Medulla oblongata (tissue), 1 donor: ENCODE results near the gene C3orf52.

Experiments
- DNase-seq: peaks from one replicate; pipeline ENCODE4 v3.0.0-alpha.2; 2015; ENCODE audit errors: extremely low spot score

C3orf52 gene

DNA sequence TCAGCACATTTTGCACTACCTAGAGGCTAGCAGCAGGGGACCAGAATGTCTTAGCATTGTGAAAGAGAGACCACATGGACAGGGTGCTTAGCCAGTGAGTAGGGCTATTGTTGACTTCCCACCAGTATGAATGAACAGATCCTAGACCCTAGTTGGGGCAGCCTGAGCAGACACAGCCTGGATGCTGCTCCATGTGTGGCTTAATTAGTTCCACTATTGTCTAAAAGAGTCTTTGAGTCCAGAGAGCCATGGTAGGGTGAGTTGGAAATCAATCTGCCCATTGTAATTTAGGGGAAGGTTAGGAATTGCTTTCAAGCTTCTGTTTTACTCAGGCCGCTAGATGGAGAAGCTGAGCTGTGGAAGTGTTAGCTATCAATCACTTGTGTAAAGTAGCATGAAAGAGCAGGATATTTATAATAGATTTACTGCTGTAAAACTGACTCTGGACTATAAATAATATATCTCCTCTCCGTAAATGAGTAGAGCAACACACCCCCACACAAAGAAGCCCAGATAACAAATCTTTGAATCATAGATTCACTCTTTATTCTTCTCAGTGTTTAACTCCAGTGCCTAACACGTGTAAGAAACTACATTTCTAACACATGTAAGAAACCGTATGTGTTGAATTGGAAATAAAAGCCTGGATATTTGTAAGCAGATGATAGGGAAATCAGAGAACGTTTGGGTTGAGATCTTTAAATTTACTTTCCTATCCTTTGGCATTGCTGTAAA lies 50.9 kb downstream of the C3orf52 start:
- peak; percentile 95 for DNase-seq

DNA sequence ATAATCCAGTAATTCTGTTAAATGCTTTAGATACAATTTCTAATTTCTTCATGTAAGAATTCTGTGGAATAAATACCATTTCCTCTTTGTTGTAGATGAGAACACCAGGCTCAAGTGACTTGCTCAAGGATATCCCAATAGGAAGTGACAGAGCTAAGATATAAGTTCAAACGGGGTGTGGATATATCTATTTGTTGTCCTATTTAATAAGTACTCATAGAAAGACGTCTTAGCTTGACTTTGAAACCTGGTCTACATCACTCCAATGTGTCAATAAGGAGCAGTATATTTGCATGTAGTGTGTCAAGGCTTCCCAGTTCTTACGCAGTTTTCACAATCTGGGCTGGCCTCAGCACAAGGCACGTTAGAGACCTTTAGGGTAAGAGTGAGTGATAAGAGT lies 51.6 kb downstream of the C3orf52 start:
- DNase-seq, result no peak

DNA sequence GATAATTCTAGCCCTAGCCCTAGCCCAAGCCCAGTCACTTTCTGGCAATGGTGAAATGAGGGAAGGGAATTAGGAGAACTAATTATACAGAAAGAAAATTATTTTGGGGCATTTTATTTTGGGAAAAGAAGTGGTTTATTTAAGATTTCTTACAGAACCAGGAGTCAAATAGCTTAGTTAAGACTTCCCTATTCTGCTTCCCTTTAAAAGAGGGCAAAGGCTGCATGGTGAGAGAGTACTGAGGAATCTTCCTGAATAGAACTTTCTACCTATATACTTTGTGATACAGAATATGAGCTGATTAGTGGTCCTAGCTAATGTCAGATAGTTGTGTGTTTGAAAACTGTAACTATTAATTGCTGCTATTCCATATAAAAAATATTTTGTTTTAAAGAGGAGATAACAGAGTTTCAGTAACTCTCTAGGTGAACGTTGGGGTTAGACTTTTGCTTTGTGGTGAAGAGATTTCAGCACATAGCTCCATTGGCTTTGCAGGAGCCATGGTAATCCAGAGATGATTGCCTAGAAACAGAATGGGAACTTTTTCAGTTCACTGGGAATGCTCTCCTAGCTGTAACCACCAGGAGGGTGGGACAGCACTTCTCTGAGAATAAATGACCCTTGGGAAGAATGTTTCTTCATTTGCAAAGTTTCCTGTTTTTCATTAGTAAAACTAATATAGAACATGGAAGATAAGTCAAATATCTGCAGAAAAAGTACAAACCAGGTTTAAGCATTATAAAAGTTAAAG lies 52.2 kb downstream of the C3orf52 start:
- DNase-seq, result peak; percentile 27

DNA sequence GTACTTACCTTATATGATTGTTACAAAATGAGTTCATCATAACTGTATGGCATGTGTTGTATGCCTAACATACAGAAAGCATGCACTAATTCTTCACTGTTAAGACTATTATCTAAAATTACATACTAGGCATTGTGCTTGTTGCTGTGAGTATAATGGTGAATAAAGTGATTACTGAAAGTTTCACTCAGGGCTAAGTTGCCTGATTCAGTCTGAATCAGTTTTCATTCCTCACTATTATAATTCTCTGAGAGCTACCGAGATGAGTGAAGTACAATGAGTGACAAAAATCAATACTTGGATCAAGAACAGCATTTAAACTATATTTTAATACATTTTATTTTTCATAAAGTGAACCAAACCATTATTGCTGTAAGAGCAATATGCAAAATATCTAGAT lies 54.4 kb downstream of the C3orf52 start:
- DNase-seq, result no peak

DNA sequence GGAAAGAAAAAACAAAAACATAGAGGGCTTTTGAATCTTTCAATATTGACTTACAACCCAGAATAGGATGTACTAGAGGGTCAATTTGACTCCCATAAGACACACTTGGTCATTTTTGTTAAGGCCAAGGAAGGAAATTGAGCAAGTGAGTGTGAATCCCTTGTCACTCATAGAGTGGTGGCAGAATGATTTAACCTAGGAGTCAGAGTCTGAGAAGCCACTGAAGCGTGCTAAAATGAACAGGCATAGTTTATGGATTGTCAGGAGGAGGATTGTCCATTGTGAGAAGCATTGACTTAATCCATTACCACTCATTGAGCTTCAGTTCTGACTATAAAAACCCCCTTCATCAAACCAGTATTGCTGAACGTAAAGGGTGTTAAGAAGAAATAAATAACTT lies 55.1 kb downstream of the C3orf52 start:
- no peak for DNase-seq

DNA sequence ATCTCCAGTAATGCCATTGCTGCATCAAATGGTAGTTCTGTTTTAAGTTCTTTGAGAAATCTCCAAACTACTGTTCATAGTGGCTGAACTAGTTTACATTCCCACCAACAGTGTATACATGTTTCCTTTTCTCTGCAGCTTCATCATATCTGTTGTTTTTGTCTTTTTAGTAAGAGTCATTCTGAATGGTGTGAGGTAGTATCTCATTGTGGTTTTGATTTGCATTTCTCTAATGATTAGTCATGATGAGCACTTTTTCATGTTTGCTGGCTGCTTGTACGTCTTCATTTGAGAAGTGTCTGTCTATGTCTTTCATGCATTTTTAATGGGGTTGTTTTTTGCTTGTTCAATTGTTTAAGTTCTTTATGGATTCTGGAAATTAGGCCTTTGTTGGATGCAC lies 57.1 kb downstream of the C3orf52 start:
- DNase-seq, result no peak

DNA sequence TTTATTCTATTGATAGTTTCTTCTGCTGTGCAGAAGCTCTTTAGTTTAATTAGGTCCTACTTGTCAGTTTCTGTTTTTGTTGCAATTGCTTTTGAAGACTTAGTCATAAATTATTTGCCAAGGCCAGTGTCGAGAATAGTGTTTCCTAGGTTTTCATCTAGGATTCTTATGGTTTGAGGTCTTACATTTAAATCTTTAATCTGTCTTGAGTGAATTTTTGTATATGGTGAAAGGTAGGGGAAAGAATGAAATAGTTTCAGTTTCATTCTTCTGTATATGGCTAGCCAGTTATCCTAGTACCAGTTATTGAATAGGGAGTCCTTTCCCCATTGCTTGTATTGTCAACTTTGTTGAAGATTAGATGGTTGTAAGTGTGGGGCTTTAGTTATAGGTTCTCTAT lies 57.5 kb downstream of the C3orf52 start:
- DNase-seq, result no peak

DNA sequence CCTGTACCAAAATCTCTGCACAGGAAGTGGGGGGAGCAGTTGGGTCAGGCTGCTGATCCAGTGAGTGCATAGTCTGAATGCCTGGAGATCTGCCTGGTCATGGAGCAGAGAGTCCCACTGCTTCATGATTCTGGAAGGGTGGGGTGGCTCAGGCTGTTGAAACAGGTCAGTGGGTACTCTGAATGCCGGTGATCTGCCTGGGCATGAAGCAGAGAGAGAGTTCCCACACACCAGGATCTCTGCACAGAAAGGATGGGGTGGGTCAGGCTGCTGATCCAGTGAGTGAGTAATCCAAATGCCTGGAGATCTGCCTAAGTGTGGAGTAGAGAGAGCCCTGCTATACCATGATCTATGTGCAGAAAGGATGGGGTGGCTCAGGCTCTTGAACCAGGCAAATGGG lies 62.9 kb downstream of the C3orf52 start:
- DNase-seq, result no peak

DNA sequence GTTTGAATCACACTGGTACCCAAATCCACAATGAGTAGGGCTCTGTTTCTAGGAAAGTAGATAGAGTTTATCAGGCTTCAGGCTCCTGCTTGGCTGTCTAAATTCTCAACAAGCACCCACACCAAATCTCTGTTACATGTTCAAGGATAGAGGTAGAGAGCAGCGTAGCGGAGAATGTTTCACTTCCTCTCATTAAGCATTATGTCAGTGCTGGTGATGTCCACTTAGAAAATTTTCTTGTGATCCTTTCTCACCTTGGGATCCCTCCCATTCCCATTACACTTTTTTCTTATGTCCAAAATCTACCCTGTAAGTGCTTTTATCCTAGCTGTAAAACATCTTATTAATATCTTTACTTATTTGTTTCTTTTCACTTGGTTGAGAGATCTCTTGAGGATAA lies 81.6 kb downstream of the C3orf52 start:
- no peak for DNase-seq
